ENCODE results near the gene ASH1L. TPM values are rescaled to one million over a fixed set of nuclear protein-coding genes. Genes with fewer than 3 reads are reported as not detected.
"Not testable (repeated sequence)": the region's sequence is repeated elsewhere in the genome, so short reads cannot be mapped to it uniquely, and the experiment has no call there.

The ASH1L gene
- total RNA-seq, 1 experiment from 2014 or later, result 30.5 TPM

- H3K4me1 ChIP-seq (ENCODE audit: control insufficient read depth in 1 of 2, insufficient read depth in 2 of 2, low read length in 2 of 2); BruUV-seq (replicated peaks); H3K36me3 ChIP-seq (ENCODE audit: control insufficient read depth in 1 of 2, insufficient read depth in 2 of 2, low read length in 2 of 2); RAD21 ChIA-PET (ENCODE audit: low non-redundant PET in 1 of 2, low total read pairs in 2 of 2, uncharacterized antibody in 2 of 2, unreplicated experiment in 2 of 2); DNase-seq (ENCODE audit: low read depth, low spot score); CTCF ChIA-PET; H3K9ac ChIP-seq (ENCODE audit: low read length); H4K20me1 ChIP-seq (ENCODE audit: insufficient read depth); H3K4me3 ChIP-seq (replicated peaks in 1 of 2; ENCODE audit: low read depth in 1 of 2, low read length in 2 of 2); ATAC-seq; intact Hi-C loops (cut with micrococcal nuclease); H3K4me2 ChIP-seq (ENCODE audit: low read length); H3K27me3 ChIP-seq (ENCODE audit: insufficient read depth, low read length); H3K27ac ChIP-seq (ENCODE audit: low read depth, low read length); H3K9me3 ChIP-seq (ENCODE audit: control insufficient read depth in 1 of 2, insufficient read depth in 1 of 2, low read depth in 1 of 2, low read length in 2 of 2); H2AFZ ChIP-seq (ENCODE audit: low read depth, low read length, poor library complexity, severe bottlenecking); POLR2A ChIA-PET; H3K9me2 ChIP-seq (ENCODE audit: insufficient read depth): not testable (repeated sequence)
- H3K79me2 ChIP-seq (ENCODE audit: insufficient read depth, low read length), result peaks cover 92% of the 10 kb centered on the region
- peak; percentile 49; the same call in 1 of the 2 replicates for TF ChIP-seq CEBPB (IDR thresholded peaks at IDR 0.05; ENCODE audit: low read depth)
Measured at GRCh38 chr1:155511385-155511784, 51.2 kb downstream of the ASH1L start.

DNA sequence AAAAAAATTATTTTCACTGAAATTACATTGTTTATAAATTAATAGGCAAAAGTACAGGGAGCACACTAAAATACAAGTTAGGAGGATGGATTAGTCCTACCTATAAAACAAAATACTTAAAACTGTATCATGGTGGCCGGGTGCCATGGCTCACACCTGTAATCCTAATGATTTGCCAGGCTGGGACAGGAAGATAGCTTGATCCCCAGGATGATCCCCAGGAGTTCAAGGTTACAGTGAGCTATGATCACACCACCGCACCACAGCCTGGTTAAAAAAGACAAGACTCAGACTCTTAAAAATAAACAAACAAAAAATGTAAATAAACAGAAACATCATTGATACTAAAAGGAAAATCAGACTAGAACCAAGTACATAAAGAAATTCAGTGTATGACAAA is 53.5 kb downstream of the ASH1L start:
- Histone ChIP-seq H3K9ac (ENCODE audit: low read length) (no peak overlapping the region), H3K79me2 (ENCODE audit: insufficient read depth, low read length) (peaks cover 91% of the 10 kb centered on the region), H4K20me1 (ENCODE audit: insufficient read depth) (peaks cover 4% of the 10 kb centered on the region; the same call in 1 of the 2 replicates), H3K9me3 (ENCODE audit: control insufficient read depth in 1 of 2, insufficient read depth in 1 of 2, low read depth in 1 of 2, low read length in 2 of 2) (no peaks in the 10 kb centered on the region), H3K36me3 (ENCODE audit: control insufficient read depth in 1 of 2, insufficient read depth in 2 of 2, low read length in 2 of 2) (no peaks in the 10 kb centered on the region), H3K27ac (ENCODE audit: low read depth, low read length) (no peak overlapping the region), H3K9me2 (ENCODE audit: insufficient read depth) (no peaks in the 10 kb centered on the region), H3K4me2 (ENCODE audit: low read length) (no peak overlapping the region), H3K27me3 (ENCODE audit: insufficient read depth, low read length) (no peaks in the 10 kb centered on the region), H2AFZ (ENCODE audit: low read depth, low read length, poor library complexity, severe bottlenecking) (no peak overlapping the region), H3K4me1 (ENCODE audit: control insufficient read depth in 1 of 2, insufficient read depth in 2 of 2, low read length in 2 of 2) (peaks cover 0 to 8% of the 10 kb centered on the region in 2 experiments; a peak in 1 of 4 replicates), H3K4me3 (replicated peaks in 1 of 2; ENCODE audit: low read depth in 1 of 2, low read length in 2 of 2) (no peak overlapping the region)
- BruUV-seq (replicated peaks), result no TSS peak
- intact Hi-C loops (cut with micrococcal nuclease), result no loop called here
- ChIA-PET CTCF (no interaction called here), RAD21 (ENCODE audit: low non-redundant PET in 1 of 2, low total read pairs in 2 of 2, uncharacterized antibody in 2 of 2, unreplicated experiment in 2 of 2) (no interaction called here), POLR2A (no interaction called here)
- no peak for TF ChIP-seq EZH2phosphoT487 (IDR thresholded peaks at IDR 0.05; ENCODE audit: borderline replicate concordance)
- no peak for TF ChIP-seq POLR2AphosphoS5 (IDR thresholded peaks at IDR 0.05; ENCODE audit: low read depth, low read length)
- ATAC-seq (no peak), DNase-seq (ENCODE audit: low read depth, low spot score) (no peak)

- CTCF ChIA-PET, result no interaction called here
- intact Hi-C loops (cut with micrococcal nuclease), result no loop called here
- no peak for TF ChIP-seq JUND (IDR thresholded peaks at IDR 0.05)
- no peak for TF ChIP-seq SIN3A (IDR thresholded peaks at IDR 0.05; ENCODE audit: low read depth)
- TF ChIP-seq ZFX (IDR thresholded peaks at IDR 0.05), result no peak
- no peak for TF ChIP-seq YY1 (IDR thresholded peaks at IDR 0.05; ENCODE audit: extremely low read depth, insufficient replicate concordance, low read depth, low read length)
- TF ChIP-seq RAD21 (IDR thresholded peaks at IDR 0.05; ENCODE audit: low read depth), result no peak
- TF ChIP-seq SP1 (IDR thresholded peaks at IDR 0.05; ENCODE audit: low read depth), result no peak
- TF ChIP-seq EGR1 (IDR thresholded peaks at IDR 0.05; ENCODE audit: low read depth), result no peak
- TF ChIP-seq POLR2AphosphoS5 (IDR thresholded peaks at IDR 0.05; ENCODE audit: low read depth, low read length), result no peak
- TF ChIP-seq EZH2 (IDR thresholded peaks at IDR 0.05), result no peak
- TF ChIP-seq FOSL1 (IDR thresholded peaks at IDR 0.05; ENCODE audit: low read depth), result no peak
- TF ChIP-seq ZBTB33 (IDR thresholded peaks at IDR 0.05; ENCODE audit: extremely low read depth, insufficient replicate concordance, low read length), result no peak
- TF ChIP-seq EZH2phosphoT487 (IDR thresholded peaks at IDR 0.05; ENCODE audit: borderline replicate concordance), result no peak
- no peak for TF ChIP-seq MAX (IDR thresholded peaks at IDR 0.05)
Measured at GRCh38 chr1:155507945-155508344, 54.7 kb downstream of the ASH1L start.

More at GRCh38 chr1:155507945-155508344, 54.7 kb downstream of the ASH1L start:
- no peak overlapping the region for H3K9ac ChIP-seq (ENCODE audit: low read length)
- peaks cover 91% of the 10 kb centered on the region for H3K79me2 ChIP-seq (ENCODE audit: insufficient read depth, low read length)
- H3K27ac ChIP-seq (ENCODE audit: low read depth, low read length), result no peak overlapping the region
- no peaks in the 10 kb centered on the region for H3K9me3 ChIP-seq (ENCODE audit: control insufficient read depth in 1 of 2, insufficient read depth in 1 of 2, low read depth in 1 of 2, low read length in 2 of 2)
- H3K4me1 ChIP-seq (ENCODE audit: control insufficient read depth in 1 of 2, insufficient read depth in 2 of 2, low read length in 2 of 2), result peaks cover 0 to 8% of the 10 kb centered on the region in 2 experiments; a peak in 1 of 4 replicates
- no peaks in the 10 kb centered on the region for H3K27me3 ChIP-seq (ENCODE audit: insufficient read depth, low read length)
- peaks cover 4% of the 10 kb centered on the region; the same call in 1 of the 2 replicates for H4K20me1 ChIP-seq (ENCODE audit: insufficient read depth)
- DNase-seq (ENCODE audit: low read depth, low spot score) (no peak), ATAC-seq (no peak)
- H3K9me2 ChIP-seq (ENCODE audit: insufficient read depth), result no peaks in the 10 kb centered on the region
- ChIA-PET POLR2A (no interaction called here), RAD21 (ENCODE audit: low non-redundant PET in 1 of 2, low total read pairs in 2 of 2, uncharacterized antibody in 2 of 2, unreplicated experiment in 2 of 2) (no interaction called here)
- no peak overlapping the region for H3K4me2 ChIP-seq (ENCODE audit: low read length)
- H3K4me3 ChIP-seq (replicated peaks in 1 of 2; ENCODE audit: low read depth in 1 of 2, low read length in 2 of 2), result no peak overlapping the region
- no TSS peak for BruUV-seq (replicated peaks)
- no peak overlapping the region for H2AFZ ChIP-seq (ENCODE audit: low read depth, low read length, poor library complexity, severe bottlenecking)
- no peaks in the 10 kb centered on the region for H3K36me3 ChIP-seq (ENCODE audit: control insufficient read depth in 1 of 2, insufficient read depth in 2 of 2, low read length in 2 of 2)

Data from HCT116 (cell line).